IMR-90 (cell line): ENCODE data around the gene FGD5. TPM values are rescaled to one million over a fixed set of nuclear protein-coding genes. Genes with fewer than 3 reads are reported as not detected.

Experiments
- ATAC-seq: fragments of 200-7000 bp; cut with Tn5 transposase; 2 replicates; pipeline ENCODE4 v1.9.1; 2020; ENCODE audit warnings: low read depth, mild to moderate bottlenecking, moderate library complexity
- BruUV-seq: library from RNA; stranded (reverse); fragments of 400-500 nt; replicated peaks from 2 replicates; lab custom pipeline; 2021; lab: Mats Ljungman, UMichigan
- CTCF ChIA-PET: fragments of 300-600 bp; formaldehyde crosslinking; extraction: SDS; loops from one replicate; lab custom pipeline; 2021; ENCODE audit warnings: antibody characterized with exemption; lab: Yijun Ruan, JAX
- POLR2A ChIA-PET: fragments of 300-600 bp; sonication (Branson Sonifier 250); formaldehyde crosslinking; loops from one replicate; lab custom pipeline; 2022; ENCODE audit warnings: antibody characterized with exemption; ENCODE audit not compliant: unreplicated experiment; lab: Charles Lee
- DNase-seq: peaks from one replicate; pipeline ENCODE4 v3.0.0; 2013
- H2AFZ ChIP-seq: replicated peaks from 2 replicates; pipeline ENCODE3; 2013; ENCODE audit warnings: low read length, mild to moderate bottlenecking; ENCODE audit not compliant: poor library complexity
- H2AK5ac ChIP-seq: 2 replicates; pipeline ENCODE4 v1.6.1; 2013; ENCODE audit warnings: low read depth, low read length, inconsistent platforms
- H2AK9ac ChIP-seq: replicated peaks from 2 replicates; pipeline ENCODE3; 2013; ENCODE audit warnings: mild to moderate bottlenecking, low read depth, low read length, moderate library complexity; ENCODE audit not compliant: poor library complexity
- H2BK120ac ChIP-seq: 2 replicates; pipeline ENCODE4 v1.6.1; 2013; ENCODE audit warnings: low read depth, low read length, inconsistent platforms
- H2BK15ac ChIP-seq: 3 replicates; pipeline ENCODE4 v1.6.1; 2013; ENCODE audit warnings: low read depth, low read length, inconsistent platforms
- H2BK20ac ChIP-seq: 2 replicates; pipeline ENCODE4 v1.6.1; 2013; ENCODE audit warnings: low read depth, mild to moderate bottlenecking, inconsistent platforms, low read length, moderate library complexity
- H2BK5ac ChIP-seq: 2 replicates; pipeline ENCODE4 v1.6.1; 2013; ENCODE audit warnings: mild to moderate bottlenecking, low read depth, low read length, inconsistent platforms; ENCODE audit not compliant: poor library complexity, severe bottlenecking
- H3K14ac ChIP-seq: replicated peaks from 2 replicates; pipeline ENCODE4 v1.6.1; 2013; ENCODE audit warnings: low read depth, low read length, inconsistent platforms
- H3K18ac ChIP-seq: 2 replicates; pipeline ENCODE4 v1.6.1; 2013; ENCODE audit warnings: low read depth, low read length, control low read depth
- H3K23ac ChIP-seq: 2 replicates; pipeline ENCODE4 v1.6.1; 2013; ENCODE audit warnings: low read depth, low read length, inconsistent platforms
- H3K27ac ChIP-seq: 2 replicates; pipeline ENCODE4 v1.5.1; 2013; ENCODE audit warnings: mild to moderate bottlenecking, control low read depth, low read length; ENCODE audit not compliant: insufficient read depth
- H3K27me3 ChIP-seq: 2 replicates; pipeline ENCODE4 v1.6.1; 2013; ENCODE audit warnings: low read length; ENCODE audit not compliant: control insufficient read depth, insufficient read depth
- H3K36me3 ChIP-seq: 2 replicates; pipeline ENCODE4 v1.6.1; 2013; ENCODE audit warnings: low read length, mixed read lengths; ENCODE audit not compliant: control insufficient read depth, insufficient read depth
- H3K4ac ChIP-seq: 2 replicates; pipeline ENCODE4 v1.6.1; 2013; ENCODE audit warnings: low read depth, low read length, inconsistent platforms
- H3K4me1 ChIP-seq: 2 replicates; pipeline ENCODE4 v1.6.1; 2013; ENCODE audit warnings: low read length, mixed read lengths; ENCODE audit not compliant: control insufficient read depth, insufficient read depth
- H3K4me2 ChIP-seq: 2 replicates; pipeline ENCODE4 v1.6.1; 2013; ENCODE audit warnings: low read depth, mild to moderate bottlenecking, control low read depth, low read length, moderate library complexity
- H3K4me3 ChIP-seq: 2 replicates; pipeline ENCODE4 v1.5.1; 2013; ENCODE audit warnings: low read depth, mild to moderate bottlenecking, control low read depth, low read length, moderate library complexity; ENCODE audit not compliant: insufficient read depth
- H3K56ac ChIP-seq: 2 replicates; pipeline ENCODE4 v1.6.1; 2013; ENCODE audit warnings: low read length, inconsistent platforms; ENCODE audit not compliant: insufficient read depth; ENCODE audit errors: extremely low read depth
- H3K79me1 ChIP-seq, 2 experiments: 2 replicates each; pipeline ENCODE4 v1.6.1; 2013; ENCODE audit warnings: low read length in 2 of 2, inconsistent platforms in 1 of 2, low read depth in 1 of 2
- H3K9ac ChIP-seq: 2 replicates; pipeline ENCODE4 v1.6.1; 2013; ENCODE audit warnings: low read depth, low read length, control low read depth
- H3K9me1 ChIP-seq: 2 replicates; pipeline ENCODE4 v1.6.1; 2013; ENCODE audit warnings: low read length, inconsistent platforms; ENCODE audit not compliant: insufficient read depth
- H3K9me3 ChIP-seq: 2 replicates; pipeline ENCODE4 v1.6.1; 2013; ENCODE audit warnings: low read length; ENCODE audit not compliant: control insufficient read depth, insufficient read depth
- H4K20me1 ChIP-seq: 2 replicates; pipeline ENCODE4 v1.6.1; 2013; ENCODE audit warnings: low read length, inconsistent platforms; ENCODE audit not compliant: insufficient read depth
- H4K5ac ChIP-seq: 2 replicates; pipeline ENCODE4 v1.6.1; 2013; ENCODE audit warnings: mild to moderate bottlenecking, low read depth, low read length, control low read depth
- H4K8ac ChIP-seq, 2 experiments: 2 replicates each; pipeline ENCODE4 v1.6.1; 2013; ENCODE audit warnings: low read depth in 2 of 2, low read length in 2 of 2, control low read depth in 1 of 2, inconsistent platforms in 1 of 2
- H4K91ac ChIP-seq: 2 replicates; pipeline ENCODE4 v1.6.1; 2013; ENCODE audit warnings: low read depth, low read length, inconsistent platforms; ENCODE audit not compliant: insufficient read depth
- CEBPB ChIP-seq: IDR thresholded peaks from 2 replicates; pipeline ENCODE4 v1.6.1; 2012; ENCODE audit warnings: low read depth, low read length, improper control_type of control experiment
- CTCF ChIP-seq: conservative IDR thresholded peaks from 2 replicates; pipeline ENCODE4 v1.5.1; 2012; ENCODE audit warnings: mild to moderate bottlenecking, low read depth, low read length, improper control_type of control experiment
- ELK1 ChIP-seq: fragments of 150-350 bp; IDR thresholded peaks from 2 replicates; pipeline ENCODE4 v1.6.1; 2016; ENCODE audit warnings: low read depth, mild to moderate bottlenecking, low read length, moderate library complexity, borderline replicate concordance
- USF2 ChIP-seq: fragments of 150-350 bp; IDR thresholded peaks from 2 replicates; pipeline ENCODE4 v1.6.1; 2017; ENCODE audit warnings: mild to moderate bottlenecking, antibody characterized with exemption, low read length, low read depth
- WGBS, 2 experiments: methylation state at CpG; one replicate each; pipeline versions ENCODE4 v1.1.5 to v1.1.7; 2013; ENCODE audit warnings: missing lambda C conversion rate in 2 of 2; ENCODE audit not compliant: insufficient read length in 1 of 2; ENCODE audit errors: extremely low coverage in 2 of 2; 5-methylcytosine and 5-hydroxymethylcytosine counted together
- dilution Hi-C: fragments of 300-500 bp; cut with HindIII; formaldehyde crosslinking; loops from one replicate; pipeline ENCODE4 v1.14.3; 2018; ENCODE audit warnings: low sequenced_read_pairs; ENCODE audit not compliant: unreplicated experiment
- in situ Hi-C: fragments of 300-500 bp; cut with MboI; formaldehyde crosslinking; loops from 3 replicates; pipeline ENCODE4 v1.14.3; 2019; ENCODE audit warnings: low sequenced_read_pairs, inconsistent platforms, mixed read lengths
- intact Hi-C: fragments of 100-400 bp; cut with micrococcal nuclease; formaldehyde crosslinking; loops from 2 replicates; pipeline ENCODE4 v1.10.0; 2022
- polyA plus RNA-seq, 3 experiments: library from polyadenylated mRNA; depleted of rRNA; stranded (reverse); fragments of >200 nt; gene quantifications; 2 replicates each; pipeline ENCODE4 v1.2.3, GENCODE V29; 2012; ENCODE audit warnings: low replicate concordance in 1 of 3
- total RNA-seq: library from RNA; depleted of rRNA; stranded (reverse); fragments of >200 nt; gene quantifications from 2 replicates; pipeline ENCODE4 v1.2.3, GENCODE V29; 2012

FGD5 gene
- total and polyA plus RNA-seq, 2 of the 4 experiments (the other 2 are of a cell fraction): not detected

- no peak overlapping the region for H3K18ac ChIP-seq
Measured at GRCh38 chr3:14884665-14885064, 65.9 kb downstream of the FGD5 start.

More at GRCh38 chr3:14884665-14885064, 65.9 kb downstream of the FGD5 start:
- H3K23ac ChIP-seq: no peak overlapping the region
- H2BK15ac ChIP-seq: no peak overlapping the region
- no peak overlapping the region for H2BK120ac ChIP-seq
- H3K9ac ChIP-seq: no peak overlapping the region
- ChIA-PET POLR2A (no interaction called here), CTCF (no interaction called here)
- H4K8ac ChIP-seq: no peak overlapping the region
- H3K56ac ChIP-seq: no peak overlapping the region
- H2AFZ ChIP-seq: no peak overlapping the region
- H3K4me2 ChIP-seq: no peak overlapping the region
- DNase-seq (no peak), ATAC-seq (no peak)
- H2BK20ac ChIP-seq: no peak overlapping the region
- no peak overlapping the region for H2AK9ac ChIP-seq
- dilution Hi-C loops (no loop called here), intact Hi-C loops (no loop called here), in situ Hi-C loops (no loop called here)
- H3K79me1 ChIP-seq: no peaks in the 10 kb centered on the region
- TF ChIP-seq USF2 (no peak), CTCF (no peak), CEBPB (no peak), ELK1 (no peak)
- no peaks in the 10 kb centered on the region for H3K4me1 ChIP-seq
- H3K14ac ChIP-seq: no peak overlapping the region
- no peak overlapping the region for H3K4ac ChIP-seq
- H3K9me1 ChIP-seq: no peaks in the 10 kb centered on the region; the same call in 1 of the 2 replicates
- no peak overlapping the region for H4K5ac ChIP-seq
- H2AK5ac ChIP-seq: no peak overlapping the region
- H3K27me3 ChIP-seq: peaks cover 15% of the 10 kb centered on the region
- H3K27ac ChIP-seq: no peak overlapping the region
- H4K91ac ChIP-seq: no peak overlapping the region
- WGBS, 2 experiments: 74% methylated on average over 6 of the region's 11 CpGs; no CpG with 5 or more reads in 1 of the 2 experiments
- BruUV-seq: no TSS peak
- H2BK5ac ChIP-seq: no peak overlapping the region
- H3K9me3 ChIP-seq: no peaks in the 10 kb centered on the region
- H3K4me3 ChIP-seq: no peak overlapping the region
- H3K36me3 ChIP-seq: no peaks in the 10 kb centered on the region
- H4K20me1 ChIP-seq: no peaks in the 10 kb centered on the region
